HG02938 (cell line): ENCODE results near the gene NCKAP5.

ENCODE experiments used
- ATAC-seq: cut with Tn5 transposase; IDR thresholded peaks from one replicate; pipeline ENCODE4 v1.9.1; 2021; ENCODE audit warnings: mild to moderate bottlenecking, moderate library complexity; ENCODE audit not compliant: unreplicated experiment

NCKAP5 gene

DNA sequence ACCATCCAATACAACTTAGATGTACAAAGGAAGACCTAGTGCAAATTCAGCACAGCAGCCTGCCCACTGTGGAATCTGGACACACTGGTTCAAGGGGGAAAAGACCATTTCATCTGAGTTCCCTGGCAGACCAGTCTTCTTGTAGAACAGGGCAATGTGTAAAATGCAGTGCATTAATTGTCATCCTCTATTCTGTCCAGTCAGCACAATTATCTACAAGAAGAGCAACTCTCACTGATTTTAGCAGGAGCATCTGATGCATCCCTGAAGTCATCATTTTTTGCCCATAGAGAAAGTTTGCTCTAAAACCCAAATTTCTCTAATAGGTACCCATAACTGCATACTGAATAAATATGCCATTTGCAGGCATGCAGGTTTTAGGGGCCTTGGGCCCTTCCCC is 816.4 kb downstream of the NCKAP5 start:
- ATAC-seq = no peak

DNA sequence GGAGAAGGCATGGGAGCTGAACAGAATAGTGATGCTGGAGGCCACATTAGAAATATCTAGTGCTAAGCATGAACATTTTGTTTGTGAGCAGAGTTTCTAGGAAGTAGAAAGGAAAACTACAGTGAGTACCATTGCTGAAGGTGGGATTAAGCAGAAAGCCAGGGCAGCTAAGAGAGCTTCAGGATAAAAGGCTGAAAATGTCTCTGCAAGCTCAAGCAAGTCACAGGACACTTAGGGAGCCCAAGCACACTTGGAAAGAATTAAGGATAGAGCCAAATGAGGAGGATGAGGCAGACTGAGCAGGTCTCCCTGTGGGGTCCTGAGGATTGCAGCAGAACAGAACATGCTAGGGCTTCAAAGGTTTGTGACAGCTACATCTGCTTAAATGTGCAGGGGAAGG is 817.7 kb downstream of the NCKAP5 start:
- ATAC-seq = no peak

DNA sequence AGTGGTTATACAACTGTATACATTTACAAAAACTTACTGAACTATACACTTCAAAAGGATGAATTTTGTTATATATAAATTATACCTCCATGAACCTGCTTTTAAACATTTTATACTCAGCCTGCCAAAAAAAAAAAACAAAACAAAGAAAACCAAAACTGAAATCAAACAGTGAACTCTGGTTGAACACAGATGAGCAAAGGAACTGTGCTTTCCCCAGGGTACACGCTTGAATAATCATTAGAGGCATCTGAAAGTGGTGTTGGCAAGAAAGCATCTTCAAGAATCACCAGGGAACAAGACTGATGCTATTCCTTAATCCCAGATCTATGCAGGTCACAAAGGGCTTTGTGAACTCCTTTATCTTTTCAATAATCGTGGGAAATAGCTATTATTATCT is 821.2 kb downstream of the NCKAP5 start:
- ATAC-seq = peak; percentile 74

DNA sequence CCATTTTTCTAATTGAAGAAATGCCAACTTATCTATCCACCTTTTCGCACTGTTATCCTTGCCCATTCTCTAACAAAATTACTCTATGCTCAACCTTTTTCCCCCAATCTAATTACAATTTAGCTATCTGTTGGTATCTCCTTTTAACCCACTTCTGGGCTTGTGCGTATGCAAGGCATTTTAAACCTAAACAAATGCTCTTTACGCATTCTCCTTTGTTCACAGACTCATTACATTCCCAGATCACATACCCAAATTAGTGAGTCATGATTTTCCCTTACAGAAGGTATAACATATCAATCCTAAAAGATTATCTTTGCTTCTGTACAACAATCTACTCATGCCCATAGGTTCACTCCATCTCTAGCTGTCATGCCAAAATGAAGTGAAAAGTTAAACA is 826.5 kb downstream of the NCKAP5 start:
- ATAC-seq = no peak

DNA sequence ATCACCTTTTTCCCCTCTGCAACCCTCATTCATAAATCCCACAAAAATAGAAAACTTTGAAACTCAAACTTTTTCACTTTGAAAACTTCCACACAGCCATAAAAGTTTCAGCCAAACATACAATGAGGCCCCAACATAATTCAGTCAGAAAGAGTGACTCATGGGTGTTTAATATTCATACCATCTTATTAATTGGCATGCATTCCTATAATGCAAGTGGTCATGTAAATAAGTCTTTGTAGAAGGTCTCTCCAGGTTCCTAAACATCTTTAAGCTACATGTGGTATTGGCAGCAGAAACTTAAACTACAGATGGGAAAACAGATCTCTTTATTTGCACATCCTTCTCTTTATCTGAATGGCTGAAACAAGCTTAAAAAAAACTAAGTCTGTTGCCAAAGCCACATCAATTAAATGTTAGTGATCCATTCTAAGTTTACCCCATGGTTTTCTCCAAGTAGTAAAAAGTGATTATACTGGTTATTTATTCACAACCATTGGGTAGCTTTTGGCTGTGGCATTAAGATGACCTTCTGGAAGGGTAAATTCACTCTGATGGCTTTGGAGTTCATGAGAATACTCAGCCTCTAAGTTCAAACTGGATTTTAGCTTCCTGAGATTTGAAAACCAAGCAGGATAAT is 828.1 kb downstream of the NCKAP5 start:
- no peak for ATAC-seq

DNA sequence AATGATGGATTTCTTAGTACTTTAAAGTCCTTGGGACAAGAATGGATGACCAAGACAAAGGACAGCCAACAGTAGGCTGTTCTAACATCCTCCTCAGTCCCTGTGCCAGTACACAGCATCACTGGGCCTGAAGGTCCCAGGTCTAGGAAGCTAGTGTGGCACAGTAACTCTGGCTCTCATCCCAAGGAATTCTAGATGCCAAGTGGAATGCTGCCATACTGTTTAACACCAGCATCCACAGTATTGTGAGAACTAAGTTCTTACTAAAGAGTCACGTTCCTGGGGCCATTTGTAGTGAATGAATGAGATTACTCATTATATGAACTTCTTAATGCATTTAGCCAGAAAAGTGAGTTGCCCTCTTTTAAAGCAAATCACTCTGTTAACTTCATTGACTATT is 830.0 kb downstream of the NCKAP5 start:
- no peak for ATAC-seq

DNA sequence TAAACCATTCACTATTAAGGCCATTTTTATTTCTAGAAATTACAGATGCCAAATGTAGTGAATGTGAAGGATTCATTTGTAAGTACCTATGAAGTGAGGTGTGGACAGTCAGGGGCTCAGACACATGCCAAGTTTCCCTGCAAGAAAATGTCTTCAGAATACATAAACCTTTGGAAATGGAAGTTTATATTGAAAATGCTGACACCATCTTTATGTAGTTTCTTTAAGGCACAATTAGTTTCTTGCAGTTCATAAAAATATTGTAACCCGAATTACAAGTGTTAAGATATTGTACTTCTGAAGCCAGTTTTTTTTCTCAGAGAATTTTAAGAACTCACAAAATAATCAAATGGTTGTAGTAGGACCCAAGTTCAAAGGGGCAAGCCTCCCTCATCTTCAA is 832.2 kb downstream of the NCKAP5 start:
- ATAC-seq = no peak

DNA sequence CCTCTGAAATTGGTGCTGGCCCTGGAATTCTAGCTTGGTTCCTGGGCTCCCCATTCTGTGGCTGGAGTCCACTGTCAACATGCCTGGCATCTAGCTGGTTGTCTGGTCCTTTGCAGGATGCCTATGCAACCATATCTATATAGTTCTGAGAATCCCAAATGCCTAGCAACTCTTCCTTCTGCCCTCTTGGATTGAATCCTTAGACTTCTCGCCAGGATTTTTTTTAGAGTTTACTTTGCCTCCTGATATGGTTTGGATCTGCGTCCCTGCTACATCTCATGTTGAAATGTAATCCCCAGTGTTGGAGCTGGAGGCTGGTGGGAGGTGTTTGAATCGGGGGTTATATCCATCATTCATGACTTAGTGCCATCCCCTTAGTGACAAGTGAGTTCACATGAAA is 833.3 kb downstream of the NCKAP5 start:
- no peak for ATAC-seq

DNA sequence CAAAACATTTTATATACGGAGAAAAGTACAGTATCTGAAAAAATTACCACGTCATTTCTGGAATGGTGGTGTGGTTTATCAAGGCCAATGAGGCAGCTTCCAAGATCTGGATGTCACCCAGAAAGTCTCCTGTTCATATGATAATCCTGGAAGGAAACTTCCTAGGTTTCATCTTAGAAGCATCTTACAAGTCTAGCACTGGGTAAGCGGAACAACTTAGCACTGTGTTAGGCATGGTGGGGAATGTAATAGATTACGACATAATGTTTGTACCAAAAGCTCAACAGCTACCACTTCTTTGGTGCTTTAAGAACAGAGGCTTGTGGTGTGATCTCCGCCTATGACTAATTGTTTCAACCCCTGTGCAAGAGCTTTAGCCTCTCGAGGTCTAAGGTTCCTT is 835.2 kb downstream of the NCKAP5 start:
- ATAC-seq = no peak

DNA sequence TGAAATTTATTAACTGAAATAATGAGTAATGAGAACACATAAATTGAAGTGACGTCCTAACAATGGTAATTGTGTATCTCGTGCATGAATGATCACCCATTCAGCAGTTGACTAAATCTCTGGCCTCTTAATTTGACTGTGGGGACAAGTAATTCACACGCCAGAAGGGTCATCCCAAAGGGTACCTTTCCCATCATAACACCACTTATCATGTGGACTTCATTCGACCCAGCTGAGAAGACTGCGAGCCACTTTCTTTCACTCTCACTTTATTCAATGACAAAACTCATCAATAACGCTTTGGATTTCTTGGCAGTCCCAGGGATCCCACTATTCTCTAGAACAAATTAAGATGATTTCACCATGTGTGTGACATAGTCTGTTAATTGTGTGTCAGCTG is 835.6 kb downstream of the NCKAP5 start:
- no peak for ATAC-seq

DNA sequence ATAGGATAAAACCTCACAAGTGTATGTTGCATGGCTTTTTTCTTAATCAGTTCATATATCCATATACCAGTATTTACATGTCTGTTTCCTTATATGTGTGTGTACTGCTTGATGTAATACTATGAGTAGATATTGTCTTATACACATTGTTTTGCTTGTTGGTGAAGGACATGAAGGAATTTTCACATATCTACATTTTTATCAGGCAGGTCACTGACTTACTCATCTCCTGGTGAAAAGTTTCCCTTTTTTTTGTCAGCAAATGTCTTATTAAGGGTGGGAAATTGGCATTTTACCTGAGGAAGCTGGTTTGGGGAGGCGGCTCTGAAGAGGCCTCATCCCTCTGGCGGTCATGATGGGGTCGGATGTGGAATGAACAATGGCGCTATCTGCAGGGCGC is 836.8 kb downstream of the NCKAP5 start:
- no peak for ATAC-seq

DNA sequence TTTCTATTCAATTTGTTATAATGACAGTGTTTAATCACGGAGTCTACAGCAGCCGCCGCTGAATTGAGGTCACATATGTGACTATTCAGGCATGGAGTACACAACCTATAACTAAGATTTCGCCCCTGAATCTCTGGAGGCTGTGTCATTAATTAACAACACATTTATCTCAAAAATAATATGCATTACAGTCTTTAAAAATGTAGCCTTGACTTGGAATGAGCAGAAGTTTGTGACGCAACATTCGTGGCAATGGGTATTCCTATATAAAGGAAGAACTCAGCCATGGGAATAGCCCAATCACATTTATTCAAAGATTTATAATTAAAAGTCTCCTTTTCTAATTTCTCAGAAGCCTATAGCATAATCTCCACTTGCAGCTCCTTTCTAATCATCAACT is 837.7 kb downstream of the NCKAP5 start:
- ATAC-seq = no peak

DNA sequence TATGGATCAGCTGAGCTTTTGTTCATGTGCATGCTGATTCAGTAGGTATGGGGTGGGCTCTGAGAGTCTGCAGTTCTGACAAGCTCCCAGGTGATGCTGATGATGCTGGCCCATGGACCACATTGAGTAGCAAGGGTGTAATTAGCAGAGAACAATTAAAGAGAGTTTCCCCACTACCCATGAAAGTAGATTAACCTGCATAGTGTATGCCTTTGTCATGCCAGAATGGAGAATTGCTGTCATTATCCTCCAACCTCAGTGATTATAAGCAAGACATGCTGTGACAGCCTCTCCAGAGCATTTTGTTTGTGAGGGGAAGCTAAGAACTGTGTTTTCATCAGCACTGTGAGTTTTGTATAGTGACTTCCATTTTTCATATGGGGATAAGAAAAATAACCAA is 838.7 kb downstream of the NCKAP5 start:
- ATAC-seq = no peak

DNA sequence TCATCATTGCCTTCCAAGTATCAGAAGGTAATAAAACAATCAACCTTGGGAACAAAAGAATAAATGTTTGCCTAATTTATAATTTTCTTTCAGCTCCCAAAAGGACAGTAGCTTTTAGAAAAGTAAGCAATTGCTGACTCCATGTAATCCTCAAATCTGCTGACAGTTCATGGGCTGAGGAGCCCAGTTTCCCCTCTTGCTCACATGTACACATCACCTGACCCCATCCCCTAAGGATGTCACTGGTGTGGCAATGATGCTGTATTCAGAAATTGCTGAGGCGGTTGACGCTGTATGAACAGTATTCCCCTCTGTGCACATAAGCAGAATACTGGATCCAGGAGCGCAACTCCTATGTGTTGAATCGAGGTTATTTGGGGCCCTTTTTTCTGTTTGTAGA is 842.1 kb downstream of the NCKAP5 start:
- no peak for ATAC-seq

DNA sequence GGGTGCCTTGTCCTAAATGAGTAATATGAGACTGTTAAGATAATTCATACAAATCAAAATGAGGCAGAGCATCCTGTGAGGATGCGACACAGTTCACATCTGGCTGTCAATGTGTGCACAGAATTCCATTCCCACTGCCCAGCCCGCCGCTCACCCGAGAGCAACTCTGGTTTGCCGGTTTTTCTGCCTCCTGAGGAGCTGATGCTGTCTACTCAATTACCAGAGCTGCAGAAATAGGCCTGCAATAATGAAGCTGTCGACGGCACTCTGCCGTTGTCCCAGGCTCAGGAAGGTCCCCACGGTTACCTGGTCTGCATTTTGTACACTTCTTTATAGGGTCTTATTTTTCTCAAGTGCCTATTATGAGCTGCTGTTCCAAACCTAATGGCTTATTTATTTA is 842.5 kb downstream of the NCKAP5 start:
- no peak for ATAC-seq

DNA sequence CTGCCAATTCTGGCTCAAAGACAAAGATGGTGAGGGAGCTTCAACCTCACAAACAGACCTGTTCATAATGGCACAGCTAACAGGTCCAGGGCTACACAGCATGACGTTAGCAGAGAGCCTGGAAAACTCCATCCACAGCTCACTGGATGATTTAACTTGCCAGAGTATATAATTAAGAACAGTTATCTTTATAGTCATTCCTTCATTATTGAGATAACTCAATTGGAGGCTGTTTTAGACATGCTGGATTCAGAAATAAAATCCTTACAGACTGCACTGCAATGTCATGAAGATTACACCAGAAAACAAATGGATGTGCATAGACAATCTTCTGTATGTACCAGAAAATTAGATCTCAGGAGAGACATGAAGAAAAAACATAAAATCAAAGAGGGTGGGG is 843.1 kb downstream of the NCKAP5 start:
- ATAC-seq = no peak

DNA sequence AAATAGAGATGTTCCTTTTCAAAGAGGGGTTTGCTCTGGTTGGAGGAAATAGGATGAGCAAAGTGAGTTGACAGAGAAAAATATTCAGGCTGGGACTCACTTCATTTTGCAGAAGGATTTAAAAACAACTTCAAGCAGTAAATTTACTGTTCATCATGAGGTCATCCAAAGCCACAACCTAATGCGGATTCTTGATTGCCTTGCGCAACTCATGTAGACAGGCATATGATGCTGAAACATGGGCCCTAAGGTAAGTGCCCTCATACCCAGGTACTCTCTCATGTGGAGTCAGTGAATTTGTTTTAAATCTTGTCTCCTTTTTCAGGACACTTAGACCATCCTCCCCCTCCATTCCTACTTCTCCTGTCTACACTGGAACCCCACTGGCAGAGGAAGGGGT is 846.3 kb downstream of the NCKAP5 start:
- ATAC-seq = no peak

DNA sequence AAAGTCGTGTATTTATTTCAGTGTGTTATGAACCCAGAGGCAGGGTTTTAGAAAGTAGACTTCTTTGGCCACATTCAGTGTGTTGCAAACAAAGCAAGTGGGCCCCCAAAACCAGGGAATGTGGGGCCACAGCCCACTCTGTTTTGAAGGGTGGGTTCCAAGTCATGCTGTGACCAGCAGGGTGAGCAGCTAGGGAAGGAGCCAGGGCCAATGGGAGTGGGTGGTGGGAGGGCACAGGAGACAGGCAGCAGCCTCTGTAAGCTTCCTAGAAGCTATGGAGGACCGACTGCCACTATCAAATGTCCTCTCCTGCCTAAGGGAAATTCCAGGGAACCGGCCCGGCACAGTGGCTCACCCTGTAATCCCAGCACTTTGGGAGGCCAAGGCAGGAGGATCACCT is 847.9 kb downstream of the NCKAP5 start:
- no peak for ATAC-seq

DNA sequence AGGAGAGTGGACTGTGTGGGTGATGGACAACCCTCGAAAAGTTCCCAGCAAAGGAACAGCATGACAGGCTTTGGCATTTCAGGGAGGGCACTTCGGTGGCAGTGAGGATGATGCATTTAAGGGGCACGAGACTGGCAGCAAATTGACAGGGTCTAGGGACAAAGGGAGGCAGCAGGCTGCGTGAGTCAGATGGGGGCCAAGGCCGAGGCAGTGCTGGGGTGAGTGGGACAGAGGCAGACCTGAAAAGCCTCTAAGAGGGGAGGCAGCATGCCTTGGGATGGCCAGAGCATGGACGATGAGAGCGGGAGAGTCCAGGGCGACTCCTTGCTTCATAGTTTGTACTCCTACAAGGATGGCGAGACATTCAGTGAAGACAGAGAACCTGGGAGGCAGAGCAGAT is 848.8 kb downstream of the NCKAP5 start:
- no peak for ATAC-seq

DNA sequence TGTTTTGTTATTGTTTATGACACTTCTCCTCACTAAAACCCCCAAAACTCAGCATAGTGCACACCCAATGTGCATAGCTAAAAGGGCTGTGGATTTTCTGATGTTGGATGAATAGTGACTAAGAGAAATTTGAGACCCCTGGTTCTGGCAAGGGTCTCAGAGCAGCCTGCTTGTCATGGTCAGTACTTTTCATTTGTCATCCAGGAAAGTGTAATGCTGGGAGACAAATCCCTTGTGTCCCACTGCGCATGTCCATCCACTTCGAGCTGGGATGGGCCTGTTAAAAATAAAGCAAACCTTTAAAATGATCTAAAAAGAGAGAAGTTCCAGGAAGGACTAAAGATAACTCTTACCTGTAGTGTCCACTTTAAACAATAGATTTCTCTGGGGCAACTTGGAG is 851.3 kb downstream of the NCKAP5 start:
- no peak for ATAC-seq

DNA sequence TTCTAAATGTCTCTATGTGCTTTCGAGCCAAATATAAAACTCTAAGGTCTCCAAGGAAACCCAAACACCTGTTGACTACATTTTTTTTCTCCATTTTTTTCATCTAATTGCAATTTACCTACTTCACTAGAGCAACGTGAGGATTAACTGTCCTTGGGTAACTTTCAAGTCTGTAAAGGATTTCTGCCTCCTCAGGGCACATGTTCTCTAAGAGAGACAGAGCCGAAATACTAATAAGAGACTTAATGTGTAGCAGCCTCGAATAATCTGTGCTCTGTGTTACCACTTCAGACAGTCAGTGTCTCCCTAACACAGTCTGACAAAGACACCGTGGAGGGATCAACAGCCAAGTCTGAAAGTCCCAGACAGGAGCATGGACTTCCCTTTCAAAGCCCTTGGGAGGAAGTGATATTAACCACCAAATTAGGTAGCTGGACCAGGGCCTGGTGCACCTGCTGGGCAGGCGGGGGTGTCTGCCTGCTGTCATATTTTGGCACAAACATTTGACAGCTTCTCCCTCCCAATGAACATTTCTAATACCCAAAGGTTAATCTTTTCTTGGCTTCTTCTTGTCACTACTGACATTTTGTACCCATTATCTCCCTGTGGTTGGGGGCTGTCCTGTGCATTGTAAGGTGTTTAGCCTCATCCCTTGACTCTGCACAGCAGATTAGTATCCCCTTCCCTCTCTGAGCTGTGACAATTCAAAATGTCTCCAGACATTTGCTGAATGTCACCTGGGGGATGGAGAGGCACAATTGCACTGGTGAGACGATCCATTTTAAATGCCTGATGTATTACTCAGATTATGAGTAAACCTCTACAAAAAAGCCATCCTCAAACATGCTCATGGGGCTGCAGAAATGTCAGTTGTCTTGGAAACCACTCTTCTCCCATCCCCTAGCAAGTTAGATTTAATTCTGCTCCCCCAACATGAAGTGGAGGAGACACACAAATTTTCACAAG is 852.6 kb downstream of the NCKAP5 start:
- ATAC-seq = peak; percentile 80

DNA sequence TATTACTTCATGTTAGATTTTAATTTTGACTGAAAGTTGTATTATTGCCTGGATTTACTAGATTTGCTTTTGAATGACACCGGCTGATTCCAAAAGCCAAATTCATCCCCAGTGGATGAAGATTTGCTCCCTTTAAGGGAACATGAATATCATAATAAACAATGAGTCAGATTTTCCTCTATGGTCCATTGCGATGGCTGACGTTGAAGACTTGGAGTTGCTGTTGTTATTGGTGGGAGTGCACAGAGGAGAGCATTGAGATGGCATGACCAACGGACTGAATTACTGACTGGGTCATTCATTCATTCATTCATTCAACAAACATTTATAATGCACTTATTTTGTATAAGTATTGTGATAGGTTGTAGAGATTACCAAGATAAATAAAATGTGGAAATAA is 864.9 kb downstream of the NCKAP5 start:
- ATAC-seq = no peak
